B cell (primary cell): ENCODE results near the gene P2RX5.

ENCODE experiments used
- CTCF ChIP-seq: fragments of 200-600 bp; IDR thresholded peaks from one replicate; pipeline ENCODE4 v1.8.0; 2022; ENCODE audit warnings: antibody characterized with exemption, mild to moderate bottlenecking
- EZH2 ChIP-seq: IDR thresholded peaks from 2 replicates; pipeline ENCODE4 v1.6.1; 2012; ENCODE audit warnings: borderline replicate concordance, low read depth, mild to moderate bottlenecking, moderate library complexity, low read length; ENCODE audit not compliant: insufficient read depth, poor library complexity, severe bottlenecking

- TF ChIP-seq CTCF (no peak), EZH2 (no peak)
These were observed 32.6 kb downstream of the P2RX5 start for GRCh38 chr17:3663102-3664011.
